ENCODE data around the gene C4orf50.

DNA sequence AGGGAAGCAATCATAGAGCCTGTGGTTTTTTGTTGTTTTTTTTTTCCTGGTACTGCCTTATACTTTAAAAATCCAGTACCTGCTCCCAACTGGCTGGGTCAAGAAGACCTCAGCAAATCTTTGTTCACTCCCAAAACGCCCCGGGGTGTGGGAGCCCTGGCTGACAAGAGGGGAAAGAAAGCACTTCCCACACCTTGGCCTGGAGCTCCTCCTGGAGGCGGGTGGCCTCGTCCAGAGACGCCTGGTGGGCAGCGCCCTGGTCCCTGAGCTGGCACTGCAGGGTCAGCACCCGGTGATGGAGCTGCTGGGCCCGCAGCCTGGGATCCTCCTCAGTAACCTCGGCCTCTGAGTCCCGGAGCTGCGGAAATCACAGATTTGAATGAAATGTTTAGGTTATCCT, 38.2 kb downstream of the C4orf50 start:
- TF ChIP-seq, protein P1, sequence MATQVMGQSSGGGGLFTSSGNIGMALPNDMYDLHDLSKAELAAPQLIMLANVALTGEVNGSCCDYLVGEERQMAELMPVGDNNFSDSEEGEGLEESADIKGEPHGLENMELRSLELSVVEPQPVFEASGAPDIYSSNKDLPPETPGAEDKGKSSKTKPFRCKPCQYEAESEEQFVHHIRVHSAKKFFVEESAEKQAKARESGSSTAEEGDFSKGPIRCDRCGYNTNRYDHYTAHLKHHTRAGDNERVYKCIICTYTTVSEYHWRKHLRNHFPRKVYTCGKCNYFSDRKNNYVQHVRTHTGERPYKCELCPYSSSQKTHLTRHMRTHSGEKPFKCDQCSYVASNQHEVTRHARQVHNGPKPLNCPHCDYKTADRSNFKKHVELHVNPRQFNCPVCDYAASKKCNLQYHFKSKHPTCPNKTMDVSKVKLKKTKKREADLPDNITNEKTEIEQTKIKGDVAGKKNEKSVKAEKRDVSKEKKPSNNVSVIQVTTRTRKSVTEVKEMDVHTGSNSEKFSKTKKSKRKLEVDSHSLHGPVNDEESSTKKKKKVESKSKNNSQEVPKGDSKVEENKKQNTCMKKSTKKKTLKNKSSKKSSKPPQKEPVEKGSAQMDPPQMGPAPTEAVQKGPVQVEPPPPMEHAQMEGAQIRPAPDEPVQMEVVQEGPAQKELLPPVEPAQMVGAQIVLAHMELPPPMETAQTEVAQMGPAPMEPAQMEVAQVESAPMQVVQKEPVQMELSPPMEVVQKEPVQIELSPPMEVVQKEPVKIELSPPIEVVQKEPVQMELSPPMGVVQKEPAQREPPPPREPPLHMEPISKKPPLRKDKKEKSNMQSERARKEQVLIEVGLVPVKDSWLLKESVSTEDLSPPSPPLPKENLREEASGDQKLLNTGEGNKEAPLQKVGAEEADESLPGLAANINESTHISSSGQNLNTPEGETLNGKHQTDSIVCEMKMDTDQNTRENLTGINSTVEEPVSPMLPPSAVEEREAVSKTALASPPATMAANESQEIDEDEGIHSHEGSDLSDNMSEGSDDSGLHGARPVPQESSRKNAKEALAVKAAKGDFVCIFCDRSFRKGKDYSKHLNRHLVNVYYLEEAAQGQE (IDR thresholded peaks at IDR 0.05; ENCODE audit: unreplicated experiment): no peak
- TF ChIP-seq, protein P2, sequence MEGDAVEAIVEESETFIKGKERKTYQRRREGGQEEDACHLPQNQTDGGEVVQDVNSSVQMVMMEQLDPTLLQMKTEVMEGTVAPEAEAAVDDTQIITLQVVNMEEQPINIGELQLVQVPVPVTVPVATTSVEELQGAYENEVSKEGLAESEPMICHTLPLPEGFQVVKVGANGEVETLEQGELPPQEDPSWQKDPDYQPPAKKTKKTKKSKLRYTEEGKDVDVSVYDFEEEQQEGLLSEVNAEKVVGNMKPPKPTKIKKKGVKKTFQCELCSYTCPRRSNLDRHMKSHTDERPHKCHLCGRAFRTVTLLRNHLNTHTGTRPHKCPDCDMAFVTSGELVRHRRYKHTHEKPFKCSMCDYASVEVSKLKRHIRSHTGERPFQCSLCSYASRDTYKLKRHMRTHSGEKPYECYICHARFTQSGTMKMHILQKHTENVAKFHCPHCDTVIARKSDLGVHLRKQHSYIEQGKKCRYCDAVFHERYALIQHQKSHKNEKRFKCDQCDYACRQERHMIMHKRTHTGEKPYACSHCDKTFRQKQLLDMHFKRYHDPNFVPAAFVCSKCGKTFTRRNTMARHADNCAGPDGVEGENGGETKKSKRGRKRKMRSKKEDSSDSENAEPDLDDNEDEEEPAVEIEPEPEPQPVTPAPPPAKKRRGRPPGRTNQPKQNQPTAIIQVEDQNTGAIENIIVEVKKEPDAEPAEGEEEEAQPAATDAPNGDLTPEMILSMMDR (conservative IDR thresholded peaks at IDR 0.05; ENCODE audit: low read depth in 2 of 2): peak; percentile 74 to 95
- TF ChIP-seq EZH2 (IDR thresholded peaks at IDR 0.05; ENCODE audit: low read depth, unreplicated experiment) (no peak), POLR2AphosphoS5 (IDR thresholded peaks at IDR 0.05; ENCODE audit: low read depth) (no peak)

Measured in GM23338 (cell line).